HAP-1 (cell line): ENCODE data around the gene ZNF212.
"Not testable (repeated sequence)": the region's sequence is repeated elsewhere in the genome, so short reads cannot be mapped to it uniquely, and the experiment has no call there.

Experiments
- DNase-seq, 2 experiments: peaks; one replicate each; pipeline ENCODE4 v3.0.0-alpha.2; 2016 to 2020; ENCODE audit warnings: low spot score in 2 of 2
- H3K27me3 ChIP-seq: fragments of 250-450 bp; sonication (Bioruptor Pico); 2 replicates; pipeline ENCODE4 v1.5.1; 2020; ENCODE audit warnings: low read depth, mild to moderate bottlenecking, moderate library complexity
- H3K36me3 ChIP-seq: fragments of 250-450 bp; sonication (Bioruptor Pico); replicated peaks from 2 replicates; pipeline ENCODE4 v1.5.1; 2020; ENCODE audit warnings: mild to moderate bottlenecking
- H3K4me1 ChIP-seq: fragments of 250-450 bp; sonication (Bioruptor Pico); 2 replicates; pipeline ENCODE4 v1.5.1; 2020; ENCODE audit warnings: mild to moderate bottlenecking
- H3K4me3 ChIP-seq: fragments of 250-450 bp; sonication (Bioruptor Pico); 2 replicates; pipeline ENCODE4 v1.5.1; 2020; ENCODE audit warnings: mild to moderate bottlenecking, moderate library complexity
- H3K9me3 ChIP-seq: fragments of 250-450 bp; sonication (Bioruptor Pico); 2 replicates; pipeline ENCODE4 v1.5.1; 2020; ENCODE audit warnings: mild to moderate bottlenecking, moderate library complexity
- in situ Hi-C: fragments of 300-500 bp; cut with MboI; formaldehyde crosslinking; loops from 3 replicates; pipeline ENCODE4 v1.14.3; 2020; ENCODE audit warnings: low sequenced_read_pairs, inconsistent platforms, mixed read lengths

Gene ZNF212

DNA sequence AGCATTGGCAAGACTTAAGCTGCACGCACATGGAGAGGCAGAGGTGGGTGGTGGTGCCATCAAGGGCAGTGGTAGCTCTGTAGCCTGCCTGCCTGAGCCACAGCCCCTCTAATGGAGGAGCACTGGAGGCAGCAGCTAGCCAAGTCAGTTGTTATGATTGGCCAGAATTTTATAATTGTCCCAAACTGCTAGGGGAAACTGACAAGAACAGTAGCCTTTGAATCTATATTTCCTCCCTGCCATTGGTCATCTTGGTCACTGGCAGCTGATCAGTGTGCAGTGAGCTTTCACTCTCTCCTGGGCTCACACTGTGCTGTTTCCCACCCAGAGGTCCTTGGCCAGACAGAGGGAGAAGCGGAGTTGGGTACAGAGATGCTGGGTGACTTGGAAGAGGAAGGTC lies 12.9 kb downstream of the ZNF212 start:
- in situ Hi-C loops: no loop called here
- no peaks in the 10 kb centered on the region for H3K9me3 ChIP-seq
- DNase-seq: no peak
- H3K4me3 ChIP-seq: no peak overlapping the region
- H3K4me1 ChIP-seq: no peaks in the 10 kb centered on the region
- peaks cover 36% of the 10 kb centered on the region for H3K36me3 ChIP-seq
- H3K27me3 ChIP-seq: no peaks in the 10 kb centered on the region

DNA sequence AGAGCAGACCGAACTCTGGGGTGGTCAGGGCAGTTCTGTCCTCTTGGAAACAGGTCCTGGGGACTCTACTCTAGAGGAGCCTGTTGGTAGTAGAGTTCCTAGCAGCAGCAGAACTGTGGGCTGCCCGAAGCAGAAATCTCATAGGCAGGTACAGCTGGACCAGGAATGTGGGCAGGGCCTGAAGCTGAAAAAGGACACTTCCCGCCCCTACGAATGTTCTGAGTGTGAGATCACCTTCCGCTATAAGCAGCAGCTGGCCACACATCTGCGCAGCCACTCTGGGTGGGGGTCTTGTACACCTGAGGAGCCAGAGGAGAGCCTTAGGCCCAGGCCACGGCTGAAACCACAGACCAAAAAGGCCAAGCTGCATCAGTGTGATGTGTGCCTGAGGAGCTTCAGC lies 14.2 kb downstream of the ZNF212 start:
- H3K36me3 ChIP-seq: peaks cover 36% of the 10 kb centered on the region
- H3K9me3 ChIP-seq: no peaks in the 10 kb centered on the region
- no peak for DNase-seq
- no peaks in the 10 kb centered on the region for H3K27me3 ChIP-seq
- in situ Hi-C loops: no loop called here
- H3K4me1 ChIP-seq: no peaks in the 10 kb centered on the region
- H3K4me3 ChIP-seq: no peak overlapping the region

DNA sequence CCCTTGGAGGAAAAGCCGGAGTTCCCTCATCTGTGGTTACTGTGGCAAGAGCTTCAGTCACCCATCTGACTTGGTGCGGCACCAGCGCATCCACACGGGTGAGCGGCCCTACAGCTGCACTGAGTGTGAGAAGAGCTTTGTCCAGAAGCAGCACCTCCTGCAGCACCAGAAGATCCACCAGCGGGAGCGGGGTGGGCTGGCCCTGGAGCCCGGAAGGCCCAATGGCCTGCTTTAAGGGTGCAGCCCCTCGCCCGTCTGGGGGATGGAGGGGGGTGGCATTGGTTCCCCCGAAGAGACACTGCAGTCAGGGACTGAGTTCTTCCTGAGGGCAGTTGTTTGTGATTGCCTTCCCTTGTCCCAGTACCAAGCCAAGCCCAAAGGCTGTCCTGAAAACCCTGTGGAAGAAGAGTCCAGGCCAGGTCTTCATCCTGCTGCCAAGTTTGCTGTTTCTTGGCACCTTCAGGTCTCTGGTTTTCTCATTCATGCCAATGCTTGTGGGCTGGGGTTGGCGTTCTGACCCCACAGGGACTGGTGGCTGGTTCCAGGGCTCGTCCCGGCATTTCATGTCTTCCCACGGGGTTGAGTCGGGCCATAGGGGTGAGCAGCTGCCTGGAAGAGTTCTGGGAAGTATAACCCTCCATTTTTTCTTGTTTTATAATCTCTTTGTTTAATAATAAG lies 14.9 kb downstream of the ZNF212 start:
- Histone ChIP-seq H3K27me3 (no peaks in the 10 kb centered on the region), H3K36me3 (peaks cover 36% of the 10 kb centered on the region), H3K4me1 (no peaks in the 10 kb centered on the region), H3K4me3 (no peak overlapping the region), H3K9me3 (no peaks in the 10 kb centered on the region)
- in situ Hi-C loops: no loop called here
- DNase-seq: no peak

DNA sequence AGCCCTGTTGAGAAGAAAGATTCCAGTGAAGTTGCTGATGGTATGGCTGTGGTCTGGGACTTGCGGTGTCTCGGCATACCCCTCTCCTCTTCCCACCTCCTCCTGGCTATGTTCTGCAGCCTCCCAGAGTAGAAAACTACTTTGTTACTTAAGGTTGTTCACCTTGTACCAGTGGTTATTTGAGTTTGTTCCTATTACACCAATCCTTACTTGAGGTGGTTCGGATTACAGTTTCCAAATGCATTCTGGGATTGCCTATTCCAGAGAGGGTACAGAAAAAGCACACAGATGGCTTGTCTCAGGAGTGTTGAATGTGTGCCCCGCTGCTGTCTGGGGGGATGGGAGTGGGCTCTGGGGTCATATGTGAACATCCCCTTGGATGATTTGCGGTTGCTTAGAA lies 15.7 kb downstream of the ZNF212 start:
- no peaks in the 10 kb centered on the region for H3K4me1 ChIP-seq
- no peak overlapping the region for H3K4me3 ChIP-seq
- in situ Hi-C loops: no loop called here
- no peaks in the 10 kb centered on the region for H3K9me3 ChIP-seq
- H3K36me3 ChIP-seq: peaks cover 36% of the 10 kb centered on the region
- no peaks in the 10 kb centered on the region for H3K27me3 ChIP-seq
- no peak for DNase-seq

DNA sequence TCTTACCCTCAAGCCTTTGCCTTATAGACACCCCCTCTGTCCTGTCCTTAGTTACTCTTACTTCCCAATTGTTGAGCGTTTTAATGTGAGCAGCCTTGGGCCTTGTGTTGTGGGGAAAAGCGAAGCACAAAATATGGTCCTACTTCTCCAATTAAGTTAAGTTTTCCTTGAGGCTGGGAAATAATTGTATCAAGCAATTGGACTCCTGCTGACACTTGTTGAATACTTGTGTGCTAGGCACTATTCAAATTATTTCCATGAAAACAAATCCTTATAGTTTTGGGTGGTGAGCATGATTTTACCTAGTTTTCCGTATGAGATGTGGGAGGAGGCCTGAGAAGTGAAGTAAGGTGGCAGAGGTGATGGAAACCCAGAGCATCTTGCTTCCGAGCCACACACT lies 17.1 kb downstream of the ZNF212 start:
- in situ Hi-C loops: no loop called here
- H3K4me3 ChIP-seq: no peak overlapping the region
- H3K27me3 ChIP-seq: no peaks in the 10 kb centered on the region
- H3K9me3 ChIP-seq: no peaks in the 10 kb centered on the region
- peaks cover 2% of the 10 kb centered on the region; the same call in 1 of the 2 replicates for H3K4me1 ChIP-seq
- DNase-seq: no peak
- peaks cover 32% of the 10 kb centered on the region for H3K36me3 ChIP-seq

DNA sequence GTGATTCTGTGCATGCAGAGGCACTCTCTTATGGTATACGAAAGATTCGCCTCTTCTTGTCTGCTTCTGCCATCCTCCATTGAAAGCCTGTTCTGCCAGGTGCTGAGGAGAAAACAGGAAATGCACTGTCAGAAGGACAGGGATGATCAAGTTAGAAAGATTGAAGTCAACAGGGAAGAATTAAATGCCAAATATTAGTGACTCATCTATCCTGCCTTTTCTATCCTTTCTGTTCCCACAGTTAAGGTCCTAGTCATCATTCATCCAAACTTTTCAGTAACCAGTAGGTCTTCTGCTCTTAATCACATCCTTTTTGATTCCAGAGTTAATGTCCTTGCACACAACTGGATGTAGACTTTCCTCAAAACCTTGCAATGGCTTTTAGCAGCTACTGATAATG lies 17.7 kb downstream of the ZNF212 start:
- Histone ChIP-seq H3K9me3 (no peaks in the 10 kb centered on the region), H3K27me3 (no peaks in the 10 kb centered on the region), H3K36me3 (peaks cover 29% of the 10 kb centered on the region), H3K4me1 (peaks cover 4% of the 10 kb centered on the region; the same call in 1 of the 2 replicates), H3K4me3 (no peak overlapping the region)
- no peak for DNase-seq
- in situ Hi-C loops: no loop called here

DNA sequence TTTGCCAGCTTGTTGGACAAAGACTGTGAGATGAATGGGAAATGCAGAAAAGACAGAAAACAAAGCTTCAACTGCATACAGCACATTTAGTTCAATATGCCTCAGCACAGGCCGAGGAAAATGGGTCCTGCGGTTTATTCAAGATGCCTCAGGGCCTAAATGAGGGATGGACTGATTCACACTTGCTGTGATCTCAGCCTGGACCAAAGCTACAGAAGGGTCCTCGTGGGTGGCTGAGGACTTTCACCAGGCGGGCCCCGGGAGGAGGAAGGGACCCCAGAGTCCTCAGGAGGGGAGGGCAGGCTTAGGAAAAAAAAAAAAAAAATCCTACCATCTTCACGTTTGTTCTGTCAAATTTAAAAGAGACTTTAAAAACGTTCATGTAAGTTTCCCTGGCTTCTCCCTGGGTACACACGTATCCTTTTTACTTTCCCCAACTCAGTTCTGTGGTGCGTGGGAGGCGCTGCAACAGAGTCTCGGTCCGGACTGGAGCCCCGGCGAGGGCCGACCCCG lies 21.9 kb downstream of the ZNF212 start:
- Histone ChIP-seq H3K27me3 (no peaks in the 10 kb centered on the region), H3K36me3 (no peaks in the 10 kb centered on the region; the same call in 1 of the 2 replicates), H3K4me3 (peak overlapping the region; percentile 30), H3K9me3 (no peaks in the 10 kb centered on the region), H3K4me1 (peaks cover 11% of the 10 kb centered on the region)
- in situ Hi-C loops: no loop called here
- DNase-seq: peak; percentile 40 to 54

DNA sequence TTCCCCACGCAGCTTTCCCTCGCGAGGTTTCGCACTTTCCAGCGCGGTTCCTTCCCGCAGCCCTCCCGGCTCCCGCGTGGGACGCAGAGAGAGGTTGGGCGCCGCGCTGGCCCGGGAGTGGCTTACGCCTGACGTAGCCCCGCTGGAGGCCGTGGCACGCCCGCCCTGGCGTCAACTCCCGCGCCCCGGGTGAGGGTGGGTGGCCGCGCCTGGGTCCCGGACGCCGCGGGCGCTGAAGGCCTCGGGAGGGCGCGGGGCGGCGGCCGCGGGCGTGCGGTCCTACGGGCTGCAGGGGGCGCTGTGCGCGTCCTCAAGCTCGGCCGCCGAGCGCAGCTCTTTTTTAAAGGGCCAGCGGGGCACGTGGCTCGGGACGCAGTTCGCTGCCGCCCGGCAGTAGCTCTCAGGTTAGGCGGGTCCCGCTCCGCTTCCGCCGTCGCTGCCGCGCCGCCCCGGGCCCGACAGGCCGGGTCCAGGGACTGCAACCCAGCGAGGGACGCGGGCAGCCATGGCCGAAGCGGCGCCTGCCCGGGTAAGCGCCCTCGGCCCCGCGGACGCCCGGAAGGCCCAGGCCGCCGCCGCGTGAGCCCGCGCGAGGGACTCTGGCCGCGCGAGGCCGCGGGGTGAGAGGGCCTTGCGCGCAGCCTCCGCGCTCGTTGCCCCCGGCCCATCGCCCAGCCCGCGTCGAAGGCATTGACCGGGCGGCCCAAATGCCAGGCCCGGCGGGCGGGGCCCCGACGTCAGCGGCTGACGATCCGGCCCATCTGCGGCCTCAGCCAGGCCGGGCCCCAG lies 22.6 kb downstream of the ZNF212 start, which contains the start of gene ZNF783:
Gene ZNF783, plus strand, starts transcription at position 368 of the 789 bp plus-strand sequence. Its CDS starts 138 bp downstream, at position 506.
- peaks cover 11% of the 10 kb centered on the region for H3K4me1 ChIP-seq
- peak within 1 kb of the TSS; percentile 30 for H3K4me3 ChIP-seq
- in situ Hi-C loops: no loop called here
- DNase-seq: peak; percentile 81 to 88
- no peaks in the 10 kb centered on the region for H3K9me3 ChIP-seq
- H3K36me3 ChIP-seq: no peaks in the 10 kb centered on the region; the same call in 1 of the 2 replicates
- H3K27me3 ChIP-seq: no peaks in the 10 kb centered on the region

DNA sequence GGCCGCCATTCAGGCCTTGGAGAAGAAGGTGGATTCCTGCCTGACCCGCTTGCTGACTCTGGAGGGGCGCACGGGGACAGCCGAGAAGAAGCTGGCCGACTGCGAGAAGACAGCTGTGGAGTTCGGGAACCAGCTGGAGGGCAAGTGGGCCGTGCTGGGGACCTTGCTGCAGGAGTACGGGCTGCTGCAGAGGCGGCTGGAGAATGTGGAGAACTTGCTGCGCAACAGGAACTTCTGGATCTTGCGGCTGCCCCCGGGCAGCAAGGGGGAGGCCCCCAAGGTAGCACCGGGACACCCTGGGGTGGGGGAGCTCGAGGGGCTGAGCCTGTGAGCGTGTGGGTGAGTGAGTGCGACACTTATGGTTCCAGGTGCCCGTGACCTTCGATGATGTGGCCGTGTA lies 27.0 kb downstream of the ZNF212 start:
- no peak for DNase-seq
- in situ Hi-C loops: no loop called here
- Histone ChIP-seq H3K9me3 (no peaks in the 10 kb centered on the region), H3K4me3 (no peak overlapping the region), H3K36me3 (peaks cover 12% of the 10 kb centered on the region), H3K27me3 (peaks cover 2% of the 10 kb centered on the region; the same call in 1 of the 2 replicates), H3K4me1 (peaks cover 10% of the 10 kb centered on the region)

DNA sequence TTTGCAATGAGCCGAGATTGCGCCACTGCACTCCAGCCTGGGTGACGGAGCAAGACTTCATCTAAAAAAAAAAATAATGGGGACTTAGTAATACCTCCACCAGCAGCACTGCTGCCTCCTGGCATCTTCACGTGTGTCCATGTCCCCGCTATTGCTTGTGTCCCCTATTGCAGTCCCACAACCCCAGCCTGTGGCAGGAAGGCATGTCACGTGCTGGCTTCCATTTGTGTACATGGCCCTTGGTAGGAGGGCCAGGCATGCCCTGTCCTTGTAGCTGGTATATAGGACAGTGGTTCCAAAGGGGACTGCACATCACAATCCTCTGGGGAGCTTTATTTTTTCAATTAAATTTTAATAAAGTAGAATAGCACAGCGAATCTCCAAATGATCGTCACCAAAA lies 28.3 kb downstream of the ZNF212 start:
- Histone ChIP-seq H3K9me3 (no peaks in the 10 kb centered on the region), H3K4me1 (peaks cover 3% of the 10 kb centered on the region; the same call in 1 of the 2 replicates), H3K27me3 (peaks cover 2% of the 10 kb centered on the region; the same call in 1 of the 2 replicates), H3K36me3 (peaks cover 12% of the 10 kb centered on the region), H3K4me3 (no peak overlapping the region)
- in situ Hi-C loops: no loop called here
- no peak for DNase-seq

DNA sequence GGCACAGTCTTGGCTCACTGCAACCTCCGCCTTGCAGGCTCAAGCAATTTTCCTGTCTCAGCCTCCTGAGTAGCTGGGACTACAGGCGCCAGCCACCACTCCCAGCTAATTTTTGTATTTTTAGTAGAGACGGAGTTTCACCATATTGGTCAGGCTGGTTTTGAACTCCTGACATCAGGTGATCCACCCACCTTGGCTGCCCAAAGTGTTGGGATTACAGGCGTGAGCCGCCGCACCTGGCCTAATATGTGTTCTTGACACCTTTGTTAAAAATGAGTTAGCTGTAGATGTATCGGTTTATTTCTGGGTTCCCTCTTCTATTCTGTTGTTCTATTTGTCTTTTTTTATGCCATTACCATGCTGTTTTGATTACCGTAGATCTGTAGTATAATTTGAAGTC lies 35.0 kb downstream of the ZNF212 start:
- H3K4me3 ChIP-seq, H3K9me3 ChIP-seq, H3K4me1 ChIP-seq, H3K36me3 ChIP-seq, H3K27me3 ChIP-seq, in situ Hi-C loops, DNase-seq: not testable (repeated sequence)

DNA sequence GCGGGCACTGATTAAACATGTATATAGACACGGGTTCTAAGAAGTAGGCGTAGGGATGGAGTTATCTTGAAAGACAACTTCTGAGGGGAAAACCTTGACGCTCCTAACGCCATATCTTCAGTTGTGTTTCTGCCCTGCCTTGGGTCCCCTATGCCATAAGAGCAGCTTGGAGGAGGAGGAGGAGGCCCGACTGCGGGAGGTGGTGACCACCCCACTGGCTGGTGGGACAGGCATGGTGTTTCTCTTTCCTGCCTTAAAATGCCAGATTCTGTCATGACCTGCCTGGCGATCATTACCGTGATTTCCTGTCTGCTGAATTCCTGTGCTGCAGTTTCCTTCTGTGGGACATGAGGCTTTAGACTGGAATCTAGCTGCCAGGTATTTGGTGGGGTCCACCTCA lies 38.4 kb downstream of the ZNF212 start:
- Histone ChIP-seq H3K4me3 (no peak overlapping the region), H3K27me3 (no peaks in the 10 kb centered on the region), H3K9me3 (no peaks in the 10 kb centered on the region), H3K4me1 (no peaks in the 10 kb centered on the region), H3K36me3 (peaks cover 2% of the 10 kb centered on the region; the same call in 1 of the 2 replicates)
- in situ Hi-C loops: no loop called here
- DNase-seq: no peak

DNA sequence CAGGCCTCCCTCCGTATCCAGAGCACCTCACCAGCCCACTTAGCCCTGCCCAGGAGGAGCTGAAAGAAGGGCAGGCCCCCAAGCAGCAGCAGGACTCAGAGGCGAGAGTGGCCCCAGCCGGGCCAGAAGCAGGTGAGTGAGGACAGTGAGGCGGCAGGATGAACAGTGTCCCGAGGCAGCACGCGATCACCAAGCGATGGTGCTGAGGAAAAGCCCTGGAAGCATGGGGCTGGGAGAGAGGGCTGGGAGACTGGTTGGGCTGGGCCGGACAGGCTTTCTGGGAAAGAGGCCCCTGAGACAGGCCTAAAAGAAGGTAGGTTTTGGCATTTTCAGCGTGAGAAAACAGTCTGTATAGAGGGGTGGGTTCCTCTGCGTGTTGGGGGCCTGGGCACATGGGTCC lies 38.9 kb downstream of the ZNF212 start:
- peaks cover 2% of the 10 kb centered on the region; the same call in 1 of the 2 replicates for H3K36me3 ChIP-seq
- no peak overlapping the region for H3K4me3 ChIP-seq
- no peak for DNase-seq
- H3K4me1 ChIP-seq: no peaks in the 10 kb centered on the region
- no peaks in the 10 kb centered on the region for H3K9me3 ChIP-seq
- in situ Hi-C loops: no loop called here
- H3K27me3 ChIP-seq: no peaks in the 10 kb centered on the region
